Measurements from ENCODE around the gene PTPRN2.

PTPRN2 gene

DNA sequence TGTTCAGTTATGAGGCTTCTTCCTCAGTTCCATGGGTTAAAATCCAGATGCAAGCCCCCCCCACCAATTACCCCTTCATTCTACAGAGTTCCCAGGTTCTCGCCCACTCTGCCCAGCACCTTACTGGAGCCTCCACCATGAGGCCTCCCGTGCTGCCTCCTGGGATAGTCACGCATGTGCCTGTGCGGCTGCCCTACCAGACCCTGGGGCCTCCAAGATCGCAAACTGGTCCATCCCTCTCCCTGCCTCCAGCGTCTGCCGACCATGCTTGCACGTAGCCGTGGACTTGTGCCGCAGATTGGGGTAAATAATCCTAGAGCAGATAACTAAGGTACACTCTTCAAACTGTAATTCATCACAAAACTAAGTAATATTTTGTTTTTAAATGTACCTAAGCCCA, 611.2 kb downstream of the PTPRN2 start:
- H2BK12ac ChIP-seq (ENCODE audit: low read length), result peak overlapping the region; percentile 30
- no peak overlapping the region for H2BK5ac ChIP-seq (ENCODE audit: low read length)
- no peak overlapping the region for H4K91ac ChIP-seq (ENCODE audit: low read depth, low read length, poor library complexity)
- H3K9me3 ChIP-seq (replicated peaks in 1 of 2; ENCODE audit: control insufficient read depth in 2 of 2, insufficient read depth in 1 of 2, low read depth in 1 of 2, low read length in 2 of 2), result peaks cover 3 to 17% of the 10 kb centered on the region in 2 donors
- no peaks in the 10 kb centered on the region for H3K27me3 ChIP-seq (ENCODE audit: control insufficient read depth in 3 of 3, insufficient read depth in 3 of 3, low read depth in 1 of 3, low read length in 3 of 3)
- no peak overlapping the region for H3K4ac ChIP-seq (ENCODE audit: low read length)
- no peak overlapping the region for H3K23ac ChIP-seq (ENCODE audit: low read depth, low read length, poor library complexity)
- no peak for DNase-seq (ENCODE audit: low spot score)
- no peak overlapping the region for H3K9ac ChIP-seq (ENCODE audit: low read depth, low read length, poor library complexity)
- no peak overlapping the region for H2AK5ac ChIP-seq (ENCODE audit: low read depth, low read length)
- peak overlapping the region; percentile 83 for H3K18ac ChIP-seq (ENCODE audit: low read length)
- H2AFZ ChIP-seq (ENCODE audit: low read length), result no peak overlapping the region
- H3K27ac ChIP-seq (replicated peaks; ENCODE audit: low read length), result no peak overlapping the region
- no peak overlapping the region for H2BK120ac ChIP-seq (ENCODE audit: low read depth, low read length)
- no peak overlapping the region for H4K8ac ChIP-seq (ENCODE audit: low read depth, low read length)
- no peaks in the 10 kb centered on the region for H3K79me1 ChIP-seq (ENCODE audit: low read depth, low read length)
- H3K36me3 ChIP-seq (replicated peaks in 1 of 2; ENCODE audit: control insufficient read depth in 2 of 2, insufficient read depth in 2 of 2, low read length in 2 of 2), result no peaks in the 10 kb centered on the region
- H2BK15ac ChIP-seq (ENCODE audit: low read length), result no peak overlapping the region
- no peak overlapping the region for H3K14ac ChIP-seq (ENCODE audit: low read length)
- WGBS, 2 donors (ENCODE audit: extremely low coverage in 2 of 2, insufficient read length in 2 of 2, insufficient replicate concordance in 1 of 2), result no CpG with 5 or more reads among the region's 10 CpGs
- no peak overlapping the region for H3K4me3 ChIP-seq (ENCODE audit: low read length in 2 of 2)
- H3K4me2 ChIP-seq (ENCODE audit: insufficient read depth, low read length, poor library complexity, severe bottlenecking), result no peak overlapping the region
- H3K4me1 ChIP-seq (ENCODE audit: control insufficient read depth in 2 of 2, insufficient read depth in 1 of 2, low read depth in 1 of 2, low read length in 2 of 2), result no peaks in the 10 kb centered on the region

GRCh38 chr7:157975401-157976372, 611.9 kb downstream of the PTPRN2 start:
- Histone ChIP-seq H3K27ac (replicated peaks; ENCODE audit: low read length) (no peak overlapping the region), H2BK15ac (ENCODE audit: low read length) (no peak overlapping the region), H4K91ac (ENCODE audit: low read depth, low read length, poor library complexity) (no peak overlapping the region), H3K4me1 (ENCODE audit: control insufficient read depth in 2 of 2, insufficient read depth in 1 of 2, low read depth in 1 of 2, low read length in 2 of 2) (no peaks in the 10 kb centered on the region), H2BK120ac (ENCODE audit: low read depth, low read length) (no peak overlapping the region), H3K9me3 (replicated peaks in 1 of 2; ENCODE audit: control insufficient read depth in 2 of 2, insufficient read depth in 1 of 2, low read depth in 1 of 2, low read length in 2 of 2) (peaks cover 3 to 17% of the 10 kb centered on the region in 2 donors), H3K4me3 (ENCODE audit: low read length in 2 of 2) (no peak overlapping the region), H3K4ac (ENCODE audit: low read length) (no peak overlapping the region), H3K23ac (ENCODE audit: low read depth, low read length, poor library complexity) (no peak overlapping the region), H2AK5ac (ENCODE audit: low read depth, low read length) (no peak overlapping the region), H2AFZ (ENCODE audit: low read length) (no peak overlapping the region), H3K27me3 (ENCODE audit: control insufficient read depth in 3 of 3, insufficient read depth in 3 of 3, low read depth in 1 of 3, low read length in 3 of 3) (no peaks in the 10 kb centered on the region), H3K79me1 (ENCODE audit: low read depth, low read length) (no peaks in the 10 kb centered on the region), H3K4me2 (ENCODE audit: insufficient read depth, low read length, poor library complexity, severe bottlenecking) (no peak overlapping the region), H2BK12ac (ENCODE audit: low read length) (no peak overlapping the region), H2BK5ac (ENCODE audit: low read length) (no peak overlapping the region), H3K18ac (ENCODE audit: low read length) (no peak overlapping the region), H3K36me3 (replicated peaks in 1 of 2; ENCODE audit: control insufficient read depth in 2 of 2, insufficient read depth in 2 of 2, low read length in 2 of 2) (no peaks in the 10 kb centered on the region), H4K8ac (ENCODE audit: low read depth, low read length) (no peak overlapping the region), H3K14ac (ENCODE audit: low read length) (no peak overlapping the region), H3K9ac (ENCODE audit: low read depth, low read length, poor library complexity) (no peak overlapping the region)
- DNase-seq (ENCODE audit: low spot score), result no peak
- WGBS, 2 donors (ENCODE audit: extremely low coverage in 2 of 2, insufficient read length in 2 of 2, insufficient replicate concordance in 1 of 2), result no CpG with 5 or more reads among the region's 21 CpGs

DNA sequence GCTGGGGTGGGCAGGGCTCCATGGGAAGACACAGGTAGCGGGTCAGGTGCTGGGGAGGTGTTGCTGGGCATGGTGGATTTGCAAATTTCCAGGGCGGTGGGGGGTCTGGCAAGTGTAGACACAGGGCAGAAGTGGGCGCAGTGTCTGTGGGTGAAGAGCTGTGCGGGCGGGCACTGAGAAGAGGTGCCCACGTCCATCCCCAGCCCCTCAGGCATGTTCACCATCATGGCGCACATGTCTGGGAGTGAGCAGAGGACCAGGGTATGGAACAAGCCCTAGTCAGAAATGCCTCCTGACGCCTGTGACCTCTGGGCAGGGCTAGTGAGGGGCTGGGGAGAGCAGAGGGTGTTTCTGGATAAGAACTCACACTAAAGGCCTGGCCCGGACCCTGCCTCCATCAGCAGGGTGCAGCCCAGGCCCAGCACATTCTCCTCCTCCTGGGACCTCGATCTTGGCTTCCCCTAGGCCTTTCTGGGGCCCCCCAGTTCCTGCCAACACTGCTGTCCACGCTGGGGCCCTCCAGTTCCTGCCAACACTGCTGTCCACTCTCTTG, 612.9 kb downstream of the PTPRN2 start:
- WGBS, 2 donors (ENCODE audit: extremely low coverage in 2 of 2, insufficient read length in 2 of 2, insufficient replicate concordance in 1 of 2), result no CpG with 5 or more reads among the region's 11 CpGs
- Histone ChIP-seq H3K18ac (ENCODE audit: low read length) (no peak overlapping the region), H3K36me3 (replicated peaks in 1 of 2; ENCODE audit: control insufficient read depth in 2 of 2, insufficient read depth in 2 of 2, low read length in 2 of 2) (no peaks in the 10 kb centered on the region), H2BK120ac (ENCODE audit: low read depth, low read length) (no peak overlapping the region), H2BK12ac (ENCODE audit: low read length) (no peak overlapping the region), H3K9me3 (replicated peaks in 1 of 2; ENCODE audit: control insufficient read depth in 2 of 2, insufficient read depth in 1 of 2, low read depth in 1 of 2, low read length in 2 of 2) (peaks cover 3 to 17% of the 10 kb centered on the region in 2 donors), H2AK5ac (ENCODE audit: low read depth, low read length) (peak overlapping the region; percentile 38), H3K9ac (ENCODE audit: low read depth, low read length, poor library complexity) (no peak overlapping the region), H3K14ac (ENCODE audit: low read length) (no peak overlapping the region), H3K79me1 (ENCODE audit: low read depth, low read length) (no peaks in the 10 kb centered on the region), H4K8ac (ENCODE audit: low read depth, low read length) (no peak overlapping the region), H2BK15ac (ENCODE audit: low read length) (no peak overlapping the region), H3K4me1 (ENCODE audit: control insufficient read depth in 2 of 2, insufficient read depth in 1 of 2, low read depth in 1 of 2, low read length in 2 of 2) (no peaks in the 10 kb centered on the region), H3K4me3 (ENCODE audit: low read length in 2 of 2) (no peak overlapping the region), H3K4me2 (ENCODE audit: insufficient read depth, low read length, poor library complexity, severe bottlenecking) (no peak overlapping the region), H3K27me3 (ENCODE audit: control insufficient read depth in 3 of 3, insufficient read depth in 3 of 3, low read depth in 1 of 3, low read length in 3 of 3) (no peaks in the 10 kb centered on the region), H3K23ac (ENCODE audit: low read depth, low read length, poor library complexity) (no peak overlapping the region), H4K91ac (ENCODE audit: low read depth, low read length, poor library complexity) (no peak overlapping the region), H2BK5ac (ENCODE audit: low read length) (no peak overlapping the region), H2AFZ (ENCODE audit: low read length) (no peak overlapping the region), H3K4ac (ENCODE audit: low read length) (no peak overlapping the region), H3K27ac (replicated peaks; ENCODE audit: low read length) (no peak overlapping the region)
- DNase-seq (ENCODE audit: low spot score), result no peak

- Histone ChIP-seq H3K4me3 (ENCODE audit: low read length in 2 of 2) (peak overlapping the region in 1 of 2 donors; percentile 16), H2BK120ac (ENCODE audit: low read depth, low read length) (no peak overlapping the region), H3K27ac (replicated peaks; ENCODE audit: low read length) (no peak overlapping the region), H3K18ac (ENCODE audit: low read length) (no peak overlapping the region), H3K79me1 (ENCODE audit: low read depth, low read length) (no peaks in the 10 kb centered on the region), H3K36me3 (replicated peaks in 1 of 2; ENCODE audit: control insufficient read depth in 2 of 2, insufficient read depth in 2 of 2, low read length in 2 of 2) (no peaks in the 10 kb centered on the region), H2BK12ac (ENCODE audit: low read length) (no peak overlapping the region), H3K9ac (ENCODE audit: low read depth, low read length, poor library complexity) (peak overlapping the region; percentile 45), H3K9me3 (replicated peaks in 1 of 2; ENCODE audit: control insufficient read depth in 2 of 2, insufficient read depth in 1 of 2, low read depth in 1 of 2, low read length in 2 of 2) (peaks cover 3 to 17% of the 10 kb centered on the region in 2 donors), H3K4me1 (ENCODE audit: control insufficient read depth in 2 of 2, insufficient read depth in 1 of 2, low read depth in 1 of 2, low read length in 2 of 2) (no peaks in the 10 kb centered on the region), H3K27me3 (ENCODE audit: control insufficient read depth in 3 of 3, insufficient read depth in 3 of 3, low read depth in 1 of 3, low read length in 3 of 3) (no peaks in the 10 kb centered on the region), H2AK5ac (ENCODE audit: low read depth, low read length) (no peak overlapping the region), H2AFZ (ENCODE audit: low read length) (no peak overlapping the region), H4K91ac (ENCODE audit: low read depth, low read length, poor library complexity) (no peak overlapping the region), H3K14ac (ENCODE audit: low read length) (no peak overlapping the region), H2BK5ac (ENCODE audit: low read length) (no peak overlapping the region), H3K4ac (ENCODE audit: low read length) (no peak overlapping the region), H3K4me2 (ENCODE audit: insufficient read depth, low read length, poor library complexity, severe bottlenecking) (no peak overlapping the region), H3K23ac (ENCODE audit: low read depth, low read length, poor library complexity) (peak overlapping the region; percentile 34), H4K8ac (ENCODE audit: low read depth, low read length) (no peak overlapping the region), H2BK15ac (ENCODE audit: low read length) (no peak overlapping the region)
- WGBS, 2 donors (ENCODE audit: extremely low coverage in 2 of 2, insufficient read length in 2 of 2, insufficient replicate concordance in 1 of 2), result no CpG with 5 or more reads among the region's 23 CpGs
- DNase-seq (ENCODE audit: low spot score), result no peak
Observed at GRCh38 chr7:157973971-157974677, 613.5 kb downstream of the PTPRN2 start.
